Measurements from ENCODE around the gene ADORA2A. TPM values are rescaled to one million over a fixed set of nuclear protein-coding genes. Genes with fewer than 3 reads are reported as not detected.

ADORA2A gene
- total and polyA plus RNA-seq, 2 donors: 2.6 to 3.6 TPM

DNA sequence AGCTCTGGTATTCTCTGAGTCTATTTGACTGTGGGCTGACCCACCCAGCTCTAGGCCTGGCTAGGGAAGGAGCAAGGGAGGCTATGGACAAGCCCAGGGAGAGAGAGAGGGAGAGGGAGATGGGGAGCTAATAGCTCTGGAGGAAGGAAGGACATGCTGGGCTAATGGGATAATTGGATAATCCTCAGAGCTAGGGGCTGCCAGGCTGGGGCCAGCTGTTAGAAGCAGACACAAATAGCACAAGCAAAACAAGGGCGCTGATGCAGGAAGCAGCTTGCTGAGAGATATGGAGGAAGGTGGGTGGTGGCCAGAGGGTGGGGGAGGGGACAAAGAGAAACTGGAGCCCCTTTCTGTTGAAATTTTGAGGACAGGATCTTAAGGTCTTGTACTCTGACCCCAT lies 23.2 kb downstream of the ADORA2A start:
- no peak for DNase-seq (ENCODE audit: extremely low spot score)
- Histone ChIP-seq H3K36me3 (ENCODE audit: insufficient read depth) (no peaks in the 10 kb centered on the region), H3K4me3 (ENCODE audit: low read depth, low read length) (no peak overlapping the region), H3K27ac (ENCODE audit: low read depth) (no peak overlapping the region), H3K4me1 (ENCODE audit: insufficient read depth) (no peaks in the 10 kb centered on the region)
- WGBS: 44% methylated on average over 1 of the region's 1 CpG

DNA sequence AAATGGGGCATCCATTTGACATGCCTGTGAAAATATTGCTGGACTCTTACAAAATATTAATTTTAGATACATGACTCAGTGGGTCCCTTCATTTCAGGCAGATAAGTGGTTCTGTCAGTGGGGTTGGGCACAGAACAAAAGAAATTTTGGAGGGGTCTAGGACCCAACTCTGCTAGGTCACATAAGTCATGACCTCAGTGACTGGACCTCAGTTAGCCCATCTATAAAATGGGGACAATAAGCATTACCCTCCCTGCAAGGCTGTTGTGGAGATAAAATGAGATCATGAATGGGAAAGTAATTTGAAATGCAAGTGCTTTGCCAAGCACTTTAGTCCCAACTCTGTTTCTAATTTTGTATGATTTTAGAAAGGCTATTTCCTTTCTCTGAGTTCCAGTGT lies 23.8 kb downstream of the ADORA2A start:
- Histone ChIP-seq H3K36me3 (ENCODE audit: insufficient read depth) (no peaks in the 10 kb centered on the region), H3K4me3 (ENCODE audit: low read depth, low read length) (no peak overlapping the region), H3K27ac (ENCODE audit: low read depth) (no peak overlapping the region), H3K4me1 (ENCODE audit: insufficient read depth) (no peaks in the 10 kb centered on the region)
- DNase-seq (ENCODE audit: extremely low spot score): no peak

DNA sequence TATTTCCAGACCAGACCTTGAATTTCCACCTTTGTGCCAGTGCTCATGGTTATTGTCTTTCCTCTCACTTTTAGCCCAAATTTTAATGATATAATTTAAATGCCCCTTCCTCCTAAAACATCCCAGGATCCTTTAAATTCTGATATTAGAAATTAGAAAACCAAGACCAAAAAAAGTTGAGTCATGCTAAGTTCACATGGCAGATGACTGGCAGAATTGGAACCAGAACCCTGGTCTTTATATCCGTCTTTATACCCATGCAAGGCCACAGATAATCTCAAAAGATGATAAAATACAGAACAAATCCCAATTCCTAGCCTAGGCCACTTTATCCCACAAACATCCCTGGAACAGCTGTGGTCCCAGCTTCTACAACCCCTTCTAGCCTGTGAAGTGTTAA lies 26.5 kb downstream of the ADORA2A start:
- DNase-seq (ENCODE audit: extremely low spot score): no peak
- no peak overlapping the region for H3K27ac ChIP-seq (ENCODE audit: low read depth)
- H3K36me3 ChIP-seq (ENCODE audit: insufficient read depth): no peaks in the 10 kb centered on the region
- 88% methylated on average over 1 of the region's 1 CpG for WGBS
- no peaks in the 10 kb centered on the region for H3K4me1 ChIP-seq (ENCODE audit: insufficient read depth)
- no peak overlapping the region for H3K4me3 ChIP-seq (ENCODE audit: low read depth, low read length)

DNA sequence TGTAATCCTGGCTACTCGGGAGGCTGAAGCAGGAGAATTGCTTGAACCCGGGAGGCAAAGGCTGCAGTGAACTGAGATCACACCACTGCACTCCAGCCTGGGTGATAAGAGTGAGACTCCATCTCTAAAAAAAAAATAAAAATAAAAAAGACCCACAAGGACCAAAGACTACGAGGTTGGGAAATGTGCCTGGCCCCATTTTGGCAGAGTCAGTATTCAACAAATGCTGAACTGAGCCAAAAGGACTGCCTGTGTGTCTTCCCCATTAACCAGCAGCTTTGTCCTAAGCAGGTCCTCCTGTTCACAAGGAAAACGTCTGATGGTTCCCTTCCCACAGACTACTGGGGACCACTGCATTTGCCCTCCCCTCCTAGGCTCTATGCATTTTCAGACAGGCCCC lies 27.6 kb downstream of the ADORA2A start:
- no peaks in the 10 kb centered on the region for H3K36me3 ChIP-seq (ENCODE audit: insufficient read depth)
- DNase-seq (ENCODE audit: extremely low spot score): no peak
- no peak overlapping the region for H3K27ac ChIP-seq (ENCODE audit: low read depth)
- H3K4me3 ChIP-seq (ENCODE audit: low read depth, low read length): no peak overlapping the region
- WGBS: 75% methylated on average over 4 of the region's 4 CpGs
- H3K4me1 ChIP-seq (ENCODE audit: insufficient read depth): no peaks in the 10 kb centered on the region

DNA sequence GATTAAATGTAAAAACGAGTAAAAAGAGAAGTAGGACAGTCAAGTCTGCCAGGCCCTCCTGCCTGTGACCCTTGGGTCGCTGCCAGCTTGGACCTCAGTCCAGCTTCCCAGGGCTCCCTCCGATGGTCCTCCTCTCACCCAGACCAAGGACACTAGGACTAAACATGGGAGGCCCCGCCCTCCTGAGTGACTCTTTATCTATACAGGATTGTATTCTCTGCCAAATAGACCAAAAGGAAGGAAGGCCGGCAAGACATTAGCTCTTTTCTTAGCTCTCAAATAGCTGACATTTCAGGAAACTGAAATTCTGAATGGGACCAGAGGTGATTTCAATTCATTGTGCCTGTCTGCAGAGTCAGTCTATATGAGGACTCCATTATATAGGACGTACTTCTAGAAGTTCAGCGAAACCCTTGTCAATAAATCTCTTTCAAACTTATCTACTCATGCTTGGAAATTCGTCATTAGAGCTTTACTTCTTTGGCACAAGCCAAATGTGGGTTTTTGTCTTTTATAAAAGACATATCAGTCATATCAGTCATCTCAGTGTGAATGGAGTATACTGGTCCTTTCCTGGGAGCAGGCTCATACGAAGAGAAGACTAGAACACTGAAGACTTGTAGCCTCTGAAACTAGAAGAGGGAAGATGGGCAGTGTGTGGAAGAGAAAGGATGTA lies 28.5 kb downstream of the ADORA2A start:
- DNase-seq (ENCODE audit: extremely low spot score): no peak
- Histone ChIP-seq H3K27ac (ENCODE audit: low read depth) (no peak overlapping the region), H3K4me3 (ENCODE audit: low read depth, low read length) (no peak overlapping the region), H3K4me1 (ENCODE audit: insufficient read depth) (no peaks in the 10 kb centered on the region), H3K36me3 (ENCODE audit: insufficient read depth) (no peaks in the 10 kb centered on the region)
- 46% methylated on average over 9 of the region's 9 CpGs for WGBS

DNA sequence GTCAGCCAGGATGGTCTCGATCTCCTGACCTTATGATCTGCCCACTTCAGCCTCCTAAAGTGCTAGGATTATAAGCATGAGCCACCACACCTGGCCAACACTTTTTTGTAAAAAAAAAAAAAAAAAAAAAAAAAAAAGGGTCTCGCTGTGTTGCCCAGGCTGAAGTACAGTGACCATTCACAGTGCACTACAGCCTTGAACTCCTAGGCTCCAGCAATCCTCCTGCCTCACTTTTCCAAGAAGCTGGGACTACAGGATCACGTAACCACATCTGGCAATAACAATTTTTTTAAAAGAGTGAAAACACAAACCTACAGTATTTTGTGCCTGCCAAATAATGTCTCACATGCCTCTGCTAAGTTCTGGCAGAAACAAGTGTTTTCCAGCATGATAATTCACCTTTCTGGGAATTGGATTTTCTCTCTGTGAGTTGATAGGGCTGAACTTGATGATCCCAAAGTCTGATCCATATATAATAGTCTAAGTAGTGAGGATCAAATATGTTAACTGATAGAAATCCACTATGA lies 30.6 kb downstream of the ADORA2A start:
- Histone ChIP-seq H3K4me3 (ENCODE audit: low read depth, low read length) (no peak overlapping the region), H3K27ac (ENCODE audit: low read depth) (no peak overlapping the region), H3K4me1 (ENCODE audit: insufficient read depth) (no peaks in the 10 kb centered on the region), H3K36me3 (ENCODE audit: insufficient read depth) (no peaks in the 10 kb centered on the region)
- no peak for DNase-seq (ENCODE audit: extremely low spot score)
- 93% methylated on average over 3 of the region's 3 CpGs for WGBS

DNA sequence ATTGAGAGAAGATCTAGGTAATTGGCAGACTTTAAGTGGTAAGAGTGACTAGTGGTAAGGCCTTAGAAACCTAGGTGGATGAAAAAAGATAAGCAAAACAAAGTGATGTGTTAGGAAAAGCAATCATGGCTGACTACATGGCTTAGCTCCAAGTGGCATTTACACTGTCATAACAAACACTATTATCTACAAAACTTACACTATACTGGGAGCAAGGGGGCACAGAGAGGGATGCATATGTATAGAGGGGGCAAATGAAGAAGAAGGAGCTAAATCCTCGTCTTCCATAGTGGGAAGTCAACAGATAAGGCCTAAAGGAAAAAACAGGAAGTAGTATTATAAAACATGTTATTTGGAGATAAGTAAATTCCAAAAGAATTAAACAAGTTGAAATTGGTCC lies 32.5 kb downstream of the ADORA2A start:
- H3K4me1 ChIP-seq (ENCODE audit: insufficient read depth): no peaks in the 10 kb centered on the region
- WGBS: 76% methylated on average over 1 of the region's 1 CpG
- H3K4me3 ChIP-seq (ENCODE audit: low read depth, low read length): no peak overlapping the region
- DNase-seq (ENCODE audit: extremely low spot score): no peak
- no peak overlapping the region for H3K27ac ChIP-seq (ENCODE audit: low read depth)
- H3K36me3 ChIP-seq (ENCODE audit: insufficient read depth): no peaks in the 10 kb centered on the region

DNA sequence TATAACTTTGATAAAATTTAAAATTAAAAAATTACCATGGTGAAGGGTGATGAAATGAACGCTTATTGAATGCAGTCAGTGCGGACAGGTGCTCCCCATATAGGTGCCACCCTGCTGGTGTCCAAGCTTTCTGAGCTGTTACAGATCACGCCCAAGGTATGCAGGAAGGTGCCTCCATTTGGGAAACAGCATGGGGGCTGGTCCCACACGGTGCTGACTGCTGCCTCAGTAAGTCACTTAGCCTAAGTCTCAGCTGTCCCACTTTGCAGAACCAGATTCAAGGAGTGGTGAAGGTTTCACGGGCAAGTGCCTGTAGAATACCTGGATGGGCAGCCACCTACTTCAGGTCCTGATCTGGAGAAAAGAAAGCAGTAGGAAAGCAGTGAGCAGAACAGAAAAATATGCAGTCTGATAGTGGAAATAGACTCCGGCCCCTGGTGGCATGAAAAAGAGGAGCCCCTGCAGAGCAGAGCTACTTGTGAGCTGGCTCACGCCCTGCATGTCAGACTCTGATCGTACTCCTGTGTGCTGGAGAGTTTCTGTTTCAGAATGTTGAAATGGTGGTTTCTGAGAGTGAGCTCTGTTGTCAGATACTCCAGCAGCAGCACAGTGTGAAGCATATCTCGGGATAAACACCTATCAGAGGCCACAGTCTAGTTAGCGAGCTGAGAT lies 33.2 kb downstream of the ADORA2A start:
- Histone ChIP-seq H3K27ac (ENCODE audit: low read depth) (no peak overlapping the region), H3K36me3 (ENCODE audit: insufficient read depth) (no peaks in the 10 kb centered on the region), H3K4me3 (ENCODE audit: low read depth, low read length) (no peak overlapping the region), H3K4me1 (ENCODE audit: insufficient read depth) (no peaks in the 10 kb centered on the region)
- 64% methylated on average over 10 of the region's 10 CpGs for WGBS
- DNase-seq (ENCODE audit: extremely low spot score): no peak

DNA sequence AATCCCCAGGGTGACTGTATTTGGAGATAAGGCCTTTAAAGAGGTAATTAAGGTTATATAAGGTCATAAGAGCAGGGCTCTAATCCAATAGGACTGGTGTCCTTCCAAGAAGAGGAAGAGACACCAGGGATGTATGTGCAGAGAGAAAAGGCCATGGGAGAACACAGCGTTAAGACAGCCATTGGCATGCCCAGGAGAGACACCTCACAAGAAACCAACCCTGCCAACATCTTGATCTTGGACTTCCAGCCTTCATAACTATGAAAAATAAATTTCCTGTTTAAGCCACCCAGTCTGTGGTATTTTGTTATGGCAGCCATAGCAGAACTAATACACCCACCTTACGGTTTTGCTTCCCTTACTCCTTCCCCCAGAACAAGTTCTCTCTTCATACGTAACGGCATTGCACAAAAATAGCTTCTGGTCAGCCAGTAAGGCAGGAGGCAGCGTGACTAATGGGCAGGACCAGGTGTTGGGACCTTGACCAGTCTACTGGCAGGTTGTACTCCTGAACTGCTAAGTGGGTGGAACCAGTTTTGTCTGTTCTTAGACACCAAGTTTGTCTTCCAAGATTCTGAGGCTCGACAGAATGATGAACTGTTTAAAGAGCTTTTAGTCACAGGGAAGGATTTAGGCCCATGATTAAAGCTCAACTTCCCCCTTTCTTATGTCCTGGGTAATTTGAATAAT lies 35.8 kb downstream of the ADORA2A start:
- no peak overlapping the region for H3K27ac ChIP-seq (ENCODE audit: low read depth)
- H3K4me3 ChIP-seq (ENCODE audit: low read depth, low read length): no peak overlapping the region
- DNase-seq (ENCODE audit: extremely low spot score): no peak
- 93% methylated on average over 6 of the region's 6 CpGs for WGBS
- H3K36me3 ChIP-seq (ENCODE audit: insufficient read depth): no peaks in the 10 kb centered on the region
- peaks cover 1% of the 10 kb centered on the region for H3K4me1 ChIP-seq (ENCODE audit: insufficient read depth)

DNA sequence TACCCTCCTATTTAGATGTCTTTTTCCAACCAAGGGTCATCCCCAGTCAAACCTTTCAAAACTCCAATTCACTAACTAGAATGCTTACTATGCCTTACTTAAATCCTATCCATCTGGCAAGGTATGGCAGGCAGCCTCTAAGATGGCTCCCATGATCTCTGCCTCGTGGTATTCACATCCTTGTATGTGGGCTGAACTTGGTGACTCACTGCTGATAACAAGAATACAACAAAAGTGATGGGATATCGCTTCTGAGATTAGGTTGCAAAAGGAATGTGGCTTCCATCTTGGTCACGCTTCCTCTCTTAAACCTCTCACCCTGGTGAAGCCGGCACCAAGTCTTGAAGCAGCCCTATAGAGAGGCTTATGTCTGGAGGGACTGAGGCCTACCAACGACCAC lies 38.2 kb downstream of the ADORA2A start:
- 61% methylated on average over 5 of the region's 5 CpGs for WGBS
- H3K27ac ChIP-seq (ENCODE audit: low read depth): no peak overlapping the region
- H3K4me3 ChIP-seq (ENCODE audit: low read depth, low read length): no peak overlapping the region
- no peaks in the 10 kb centered on the region for H3K36me3 ChIP-seq (ENCODE audit: insufficient read depth)
- DNase-seq (ENCODE audit: extremely low spot score): no peak
- peaks cover 1% of the 10 kb centered on the region for H3K4me1 ChIP-seq (ENCODE audit: insufficient read depth)

DNA sequence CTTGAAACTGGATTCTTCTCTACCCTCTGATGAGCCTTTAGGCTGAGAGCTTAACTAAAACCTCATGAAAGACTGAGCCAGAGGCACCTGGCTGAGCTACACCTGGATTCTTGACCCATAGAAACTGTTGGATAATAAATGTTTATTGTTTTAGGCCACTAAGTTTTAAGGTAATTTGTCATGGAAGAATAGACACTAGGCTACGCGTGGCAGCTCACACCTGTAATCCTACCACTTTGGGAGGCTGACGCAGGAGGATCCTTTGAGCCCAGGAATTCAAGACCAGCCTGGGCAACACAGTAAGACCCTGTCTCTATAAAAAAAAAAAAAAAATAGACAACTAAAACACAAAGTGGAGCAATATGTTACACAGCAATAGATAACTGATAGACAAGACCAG lies 38.6 kb downstream of the ADORA2A start:
- H3K27ac ChIP-seq (ENCODE audit: low read depth): no peak overlapping the region
- H3K4me3 ChIP-seq (ENCODE audit: low read depth, low read length): no peak overlapping the region
- no peak for DNase-seq (ENCODE audit: extremely low spot score)
- WGBS: 99% methylated on average over 3 of the region's 3 CpGs
- H3K4me1 ChIP-seq (ENCODE audit: insufficient read depth): peaks cover 1% of the 10 kb centered on the region
- H3K36me3 ChIP-seq (ENCODE audit: insufficient read depth): no peaks in the 10 kb centered on the region

DNA sequence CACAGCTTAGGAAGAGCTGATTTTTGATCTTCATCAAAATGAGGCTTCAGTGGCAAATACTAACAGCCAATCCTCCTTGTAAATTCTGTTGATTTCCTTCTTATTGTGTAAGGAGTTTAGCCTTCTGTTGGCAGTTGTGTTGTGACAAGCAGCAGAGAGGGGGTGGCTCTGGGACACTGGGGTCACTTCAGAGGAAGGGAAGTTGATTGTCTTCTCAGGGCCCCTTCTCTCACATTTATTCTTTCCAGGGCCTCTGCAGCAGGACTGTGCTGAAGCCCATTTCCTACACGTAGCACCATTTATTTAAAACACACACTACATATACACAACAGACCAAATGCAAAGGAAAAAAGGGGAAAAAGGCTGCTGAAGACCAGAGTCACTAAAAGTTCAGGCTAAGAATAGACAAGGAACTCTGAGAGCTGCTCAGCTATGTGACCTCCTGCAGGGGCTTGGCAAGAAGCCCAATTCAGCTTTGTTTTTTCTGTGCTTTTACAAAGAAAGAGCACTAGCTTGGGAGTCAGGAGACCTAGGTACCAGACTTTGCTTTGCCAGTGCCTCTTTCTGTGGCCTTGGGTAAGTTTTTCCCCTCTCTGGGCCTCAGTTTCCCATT lies 39.4 kb downstream of the ADORA2A start:
- WGBS: 25% methylated on average over 1 of the region's 1 CpG
- Histone ChIP-seq H3K4me3 (ENCODE audit: low read depth, low read length) (no peak overlapping the region), H3K4me1 (ENCODE audit: insufficient read depth) (peaks cover 1% of the 10 kb centered on the region), H3K27ac (ENCODE audit: low read depth) (no peak overlapping the region), H3K36me3 (ENCODE audit: insufficient read depth) (no peaks in the 10 kb centered on the region)
- DNase-seq (ENCODE audit: extremely low spot score): peak; percentile 26

DNA sequence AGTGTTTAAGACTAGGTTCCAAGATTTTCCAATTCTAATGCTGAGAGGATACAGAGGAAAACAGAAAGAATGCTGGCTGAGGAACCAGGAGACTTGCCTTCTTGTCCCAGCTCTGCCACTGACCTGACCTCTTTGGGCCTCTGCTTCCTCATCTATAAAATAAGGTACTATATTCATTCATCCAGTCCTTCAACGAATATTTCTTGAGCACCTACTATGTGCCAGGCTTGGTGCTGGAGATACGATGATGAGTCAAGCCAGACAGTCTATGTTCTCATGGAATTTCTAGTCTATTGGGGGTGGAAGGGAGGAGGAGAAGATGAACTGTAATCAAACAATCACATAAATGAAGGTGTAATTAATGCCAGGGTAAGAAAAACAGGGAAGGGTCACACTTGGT lies 39.9 kb downstream of the ADORA2A start:
- no peak overlapping the region for H3K27ac ChIP-seq (ENCODE audit: low read depth)
- no peak overlapping the region for H3K4me3 ChIP-seq (ENCODE audit: low read depth, low read length)
- H3K4me1 ChIP-seq (ENCODE audit: insufficient read depth): peaks cover 1% of the 10 kb centered on the region
- no peaks in the 10 kb centered on the region for H3K36me3 ChIP-seq (ENCODE audit: insufficient read depth)
- no peak for DNase-seq (ENCODE audit: extremely low spot score)
- WGBS: 77% methylated on average over 2 of the region's 2 CpGs

DNA sequence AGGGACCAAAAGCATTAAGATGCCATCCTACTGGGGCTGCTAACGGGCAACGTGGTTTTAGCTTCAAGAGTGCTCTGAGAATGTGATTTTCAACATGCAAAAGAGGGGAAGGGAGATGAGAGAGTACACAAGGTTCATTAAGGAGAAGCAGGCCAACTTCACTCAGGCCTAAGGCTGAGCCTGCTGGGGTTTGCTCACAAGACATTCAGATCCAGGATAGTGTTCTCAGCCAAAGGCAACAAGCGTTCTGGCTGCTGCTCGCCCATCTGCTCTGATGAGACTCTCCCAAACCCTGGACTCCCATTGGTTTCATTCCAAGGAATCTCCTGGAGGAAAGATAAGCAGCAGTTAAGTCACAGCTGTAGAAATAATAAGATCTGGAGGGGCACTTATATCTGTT lies 44.2 kb downstream of the ADORA2A start:
- no peak overlapping the region for H3K27ac ChIP-seq (ENCODE audit: low read depth)
- H3K4me3 ChIP-seq (ENCODE audit: low read depth, low read length): no peak overlapping the region
- peaks cover 1% of the 10 kb centered on the region for H3K4me1 ChIP-seq (ENCODE audit: insufficient read depth)
- H3K36me3 ChIP-seq (ENCODE audit: insufficient read depth): no peaks in the 10 kb centered on the region
- 47% methylated on average over 4 of the region's 4 CpGs for WGBS
- no peak for DNase-seq (ENCODE audit: extremely low spot score)

Data from urinary bladder (tissue), 4 donors.